HG03575 (cell line): ENCODE data around the gene SNORC.

Experiments
- ATAC-seq: cut with Tn5 transposase; IDR thresholded peaks from one replicate; pipeline ENCODE4 v1.9.1; 2021; ENCODE audit not compliant: unreplicated experiment, insufficient number of reproducible peaks, low FRiP score; ENCODE audit errors: extremely low read depth

Gene SNORC

GRCh38 chr2:232863996-232864395 lies 6.1 kb upstream of the SNORC start:
- no peak for ATAC-seq

- ATAC-seq: no peak
Measured at GRCh38 chr2:232865165-232865564, 4.9 kb upstream of the SNORC start.

GRCh38 chr2:232866104-232866503 lies 4.0 kb upstream of the SNORC start:
- ATAC-seq: no peak

GRCh38 chr2:232869138-232870017 lies 686 bp upstream of the SNORC start:
- ATAC-seq: no peak

- no peak for ATAC-seq
Measured at GRCh38 chr2:232870766-232871371, 805 bp downstream of the SNORC start.

GRCh38 chr2:232871418-232871834 lies 1.4 kb downstream of the SNORC start:
- ATAC-seq: no peak

GRCh38 chr2:232871835-232872736 lies 2.0 kb downstream of the SNORC start:
- ATAC-seq: no peak

GRCh38 chr2:232872826-232873225 lies 2.8 kb downstream of the SNORC start:
- no peak for ATAC-seq

GRCh38 chr2:232873292-232873908 lies 3.3 kb downstream of the SNORC start:
- ATAC-seq: no peak

- ATAC-seq: no peak
Measured at GRCh38 chr2:232873909-232874641, 4.0 kb downstream of the SNORC start.

GRCh38 chr2:232874677-232875223 lies 4.7 kb downstream of the SNORC start:
- no peak for ATAC-seq

GRCh38 chr2:232875256-232876121 lies 5.4 kb downstream of the SNORC start:
- no peak for ATAC-seq

GRCh38 chr2:232876161-232876977 lies 6.3 kb downstream of the SNORC start:
- no peak for ATAC-seq

- no peak for ATAC-seq
Measured at GRCh38 chr2:232876978-232877441, 6.9 kb downstream of the SNORC start.

GRCh38 chr2:232877940-232878511 lies 8.0 kb downstream of the SNORC start:
- no peak for ATAC-seq
